C4-2B (cell line): ENCODE measurements around the gene TMCO6.
"Not testable (repeated sequence)": the region's sequence is repeated elsewhere in the genome, so short reads cannot be mapped to it uniquely, and the experiment has no call there.

ENCODE experiments used
- H3K27ac ChIP-seq: fragments of 450-650 bp; 2 replicates; pipeline ENCODE4 v1.5.1; 2017
- ZFX ChIP-seq: fragments of 450-650 bp; IDR thresholded peaks from 2 replicates; pipeline ENCODE4 v1.6.1; 2017
- TF ChIP-seq, protein P1 (sequence below): fragments of 450-650 bp; conservative IDR thresholded peaks from 2 replicates; pipeline ENCODE4 v1.5.1; 2017; ENCODE audit warnings: mild to moderate bottlenecking

TMCO6 gene

GRCh38 chr5:140639148-140639981 lies at the start of gene TMCO6:
Gene TMCO6 (plus strand): TSS chr5:140639451. CDS start chr5:140639528, 77 bp downstream.
- TF ChIP-seq, protein P1, sequence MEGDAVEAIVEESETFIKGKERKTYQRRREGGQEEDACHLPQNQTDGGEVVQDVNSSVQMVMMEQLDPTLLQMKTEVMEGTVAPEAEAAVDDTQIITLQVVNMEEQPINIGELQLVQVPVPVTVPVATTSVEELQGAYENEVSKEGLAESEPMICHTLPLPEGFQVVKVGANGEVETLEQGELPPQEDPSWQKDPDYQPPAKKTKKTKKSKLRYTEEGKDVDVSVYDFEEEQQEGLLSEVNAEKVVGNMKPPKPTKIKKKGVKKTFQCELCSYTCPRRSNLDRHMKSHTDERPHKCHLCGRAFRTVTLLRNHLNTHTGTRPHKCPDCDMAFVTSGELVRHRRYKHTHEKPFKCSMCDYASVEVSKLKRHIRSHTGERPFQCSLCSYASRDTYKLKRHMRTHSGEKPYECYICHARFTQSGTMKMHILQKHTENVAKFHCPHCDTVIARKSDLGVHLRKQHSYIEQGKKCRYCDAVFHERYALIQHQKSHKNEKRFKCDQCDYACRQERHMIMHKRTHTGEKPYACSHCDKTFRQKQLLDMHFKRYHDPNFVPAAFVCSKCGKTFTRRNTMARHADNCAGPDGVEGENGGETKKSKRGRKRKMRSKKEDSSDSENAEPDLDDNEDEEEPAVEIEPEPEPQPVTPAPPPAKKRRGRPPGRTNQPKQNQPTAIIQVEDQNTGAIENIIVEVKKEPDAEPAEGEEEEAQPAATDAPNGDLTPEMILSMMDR = peak; percentile 84
- no peak for TF ChIP-seq ZFX
- H3K27ac ChIP-seq = peak within 1 kb of the TSS; percentile 91

DNA sequence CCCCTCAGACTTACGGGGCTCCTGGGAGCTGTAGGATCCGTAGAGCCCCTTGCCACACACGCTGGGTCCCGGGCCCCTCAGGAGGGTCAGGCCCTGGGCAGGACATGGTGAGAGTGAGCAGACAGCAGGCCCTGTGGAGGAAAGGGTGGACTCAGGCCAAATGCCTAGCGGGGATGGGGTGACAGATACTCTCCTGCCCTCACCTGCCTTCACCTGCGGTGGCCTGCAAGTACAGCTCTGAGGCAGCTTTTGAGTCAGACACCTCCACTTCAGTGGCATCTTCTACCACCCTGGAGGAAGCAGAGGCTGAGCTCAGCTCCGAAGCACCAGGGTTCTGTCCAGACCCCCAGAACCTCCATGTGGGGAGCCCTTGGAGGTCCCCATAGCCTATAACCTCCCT lies 48.4 kb upstream of the TMCO6 start:
- TF ChIP-seq ZFX = no peak
- TF ChIP-seq, protein P1 = no peak
- no peak overlapping the region for H3K27ac ChIP-seq

- H3K27ac ChIP-seq = no peak overlapping the region
- TF ChIP-seq, protein P1 = no peak
- no peak for TF ChIP-seq ZFX
These were observed 47.4 kb upstream of the TMCO6 start for GRCh38 chr5:140591747-140592372.

- H3K27ac ChIP-seq = not testable (repeated sequence)
These were observed 46.2 kb upstream of the TMCO6 start for GRCh38 chr5:140593070-140593469.

- no peak for TF ChIP-seq ZFX
- TF ChIP-seq, protein P1 = no peak
- H3K27ac ChIP-seq = no peak overlapping the region
These were observed 45.1 kb upstream of the TMCO6 start for GRCh38 chr5:140594169-140594568.

GRCh38 chr5:140595538-140596300 lies 43.5 kb upstream of the TMCO6 start:
- TF ChIP-seq ZFX = no peak
- TF ChIP-seq, protein P1 = no peak
- no peak overlapping the region for H3K27ac ChIP-seq

- no peak overlapping the region for H3K27ac ChIP-seq
- TF ChIP-seq, protein P1 = no peak
- no peak for TF ChIP-seq ZFX
These were observed 42.9 kb upstream of the TMCO6 start for GRCh38 chr5:140596321-140596741.
